H1 (cell line): ENCODE results near the gene GALNT13. TPM values are rescaled to one million over a fixed set of nuclear protein-coding genes. Genes with fewer than 3 reads are reported as not detected.

ENCODE experiments used
- HDAC2 ChIP-seq, 2 experiments: fragments of 300-600 bp in 1 of 2; sonication (generic) in 1 of 2; IDR thresholded peaks; 2 replicates each; pipeline ENCODE4 v1.6.1; 2011 to 2012; ENCODE audit warnings: low read depth in 2 of 2, low read length in 2 of 2, mild to moderate bottlenecking in 2 of 2, moderate library complexity in 2 of 2, borderline replicate concordance in 1 of 2, inconsistent platforms in 1 of 2
- JUN ChIP-seq: IDR thresholded peaks from 2 replicates; pipeline ENCODE4 v1.6.1; 2011; ENCODE audit warnings: low read depth, mild to moderate bottlenecking, improper control_type of control experiment, low read length
- NANOG ChIP-seq: IDR thresholded peaks from 2 replicates; pipeline ENCODE4 v1.6.1; 2011; ENCODE audit warnings: low read length, low read depth, mild to moderate bottlenecking, inconsistent platforms; ENCODE audit not compliant: insufficient read depth, poor library complexity, severe bottlenecking
- POLR2AphosphoS5 ChIP-seq: IDR thresholded peaks from 2 replicates; pipeline ENCODE4 v1.6.1; 2011; ENCODE audit warnings: low read depth, low read length
- SAP30 ChIP-seq: fragments of 300-600 bp; sonication (generic); IDR thresholded peaks from 2 replicates; pipeline ENCODE4 v1.7.1; 2012; ENCODE audit warnings: low read length, moderate library complexity, mild to moderate bottlenecking, inconsistent platforms; ENCODE audit not compliant: insufficient read depth, insufficient replicate concordance
- SIRT6 ChIP-seq: IDR thresholded peaks from one replicate; pipeline ENCODE4 v1.7.1; 2012; ENCODE audit warnings: low read length, inconsistent platforms
- TBP ChIP-seq: IDR thresholded peaks from 2 replicates; pipeline ENCODE4 v1.6.1; 2011; ENCODE audit warnings: low read depth, low read length, improper control_type of control experiment
- polyA plus RNA-seq, 7 experiments: library from polyadenylated mRNA; depleted of rRNA in 3 of 7; stranded (reverse) in 5 of 7; unstranded in 2 of 7; fragments of >200 nt in 5 of 7; fragments of 200-250 nt in 2 of 7; gene quantifications; 1 replicate in 5 of 7; 2 replicates in 1 of 7; 4 replicates in 1 of 7; pipeline versions ENCODE4 v1.2.1 to v1.2.3, GENCODE V29; 2011 to 2013; ENCODE audit warnings: missing spikeins in 2 of 7, mixed read lengths in 2 of 7
- total RNA-seq: library from RNA; stranded (reverse); fragmentation: NEBNext Ultra II Directional; extraction: Animal tissue kit (Norgen Biotek cat#: 25700); gene quantifications from 2 replicates; pipeline ENCODE4 v1.2.1, GENCODE V29; 2021

GALNT13 gene
- total and polyA plus RNA-seq, 2 of the 8 experiments (the other 6 are each of a cell fraction or from before 2014, with no cell fraction given), result 3.2 to 9.6 TPM

- TF ChIP-seq JUN (no peak), NANOG (no peak), SIRT6 (no peak), POLR2AphosphoS5 (no peak), TBP (no peak), HDAC2 (IDR thresholded peaks at IDR 0.05; ENCODE audit: borderline replicate concordance in 1 of 2, low read depth in 2 of 2, low read length in 2 of 2) (no peak), SAP30 (no peak)
Observed at GRCh38 chr2:154375579-154375931, 503.8 kb downstream of the GALNT13 start (continued).
